GM19023 (cell line): ENCODE data around the gene RGL1.

Experiments
- ATAC-seq: cut with Tn5 transposase; IDR thresholded peaks from one replicate; pipeline ENCODE4 v1.9.1; 2021; ENCODE audit warnings: mild to moderate bottlenecking, moderate library complexity; ENCODE audit not compliant: unreplicated experiment

Gene RGL1

DNA sequence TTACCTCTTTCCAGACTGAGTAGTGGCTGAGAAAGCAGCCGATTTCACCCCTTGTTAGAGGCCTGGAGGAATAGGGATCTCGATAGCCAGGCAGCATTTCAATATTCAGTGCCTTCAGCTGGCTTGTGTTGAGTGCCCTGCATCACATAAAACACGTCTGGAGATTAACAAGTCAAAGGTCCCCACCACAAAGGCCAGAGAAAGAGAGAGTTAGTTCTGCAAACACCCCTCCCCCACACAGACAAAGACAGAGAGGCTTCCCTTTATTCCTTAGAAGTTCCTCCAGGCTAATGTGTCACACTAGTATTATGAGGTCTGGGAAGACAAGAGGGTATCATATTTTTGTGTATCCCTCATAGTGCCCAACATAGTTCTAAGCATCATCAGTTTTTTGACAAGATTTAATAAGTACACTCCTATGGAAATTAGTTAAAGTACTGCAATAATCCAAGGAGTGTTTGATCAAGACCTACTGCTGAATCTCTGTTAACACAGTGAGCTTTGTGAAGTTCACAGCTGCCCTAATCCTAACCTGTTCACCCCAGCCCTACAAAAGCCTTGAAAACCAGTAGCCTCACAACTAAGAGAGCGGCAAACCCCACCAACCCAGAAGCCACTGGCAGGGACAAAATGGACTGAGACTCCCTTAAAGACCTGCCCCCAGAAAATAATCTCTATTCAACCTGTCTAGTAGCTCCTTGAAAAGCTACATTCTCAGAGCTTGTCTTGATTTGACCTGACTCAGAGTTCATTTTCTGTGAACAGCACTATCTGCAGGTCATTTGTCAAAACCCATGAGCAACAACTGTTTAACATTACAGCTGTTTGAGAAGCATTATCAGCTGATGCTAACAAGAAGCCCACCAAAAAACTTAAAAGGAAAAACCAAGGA lies 140.8 kb downstream of the RGL1 start:
- ATAC-seq = no peak

DNA sequence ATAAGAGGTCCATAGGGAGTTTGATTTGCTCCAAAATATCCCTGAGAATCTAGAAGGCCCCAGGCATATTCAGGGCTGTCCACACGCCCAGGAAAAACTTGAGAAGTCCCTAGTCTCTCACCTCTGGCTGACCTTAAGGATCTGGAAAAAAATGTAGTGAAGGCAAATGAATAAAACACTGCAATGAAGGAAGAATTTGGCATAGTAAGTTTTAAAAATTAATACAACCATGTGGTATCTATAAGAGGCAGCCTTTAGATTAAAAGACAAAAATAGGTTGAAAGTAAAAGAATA lies 141.3 kb downstream of the RGL1 start:
- no peak for ATAC-seq

DNA sequence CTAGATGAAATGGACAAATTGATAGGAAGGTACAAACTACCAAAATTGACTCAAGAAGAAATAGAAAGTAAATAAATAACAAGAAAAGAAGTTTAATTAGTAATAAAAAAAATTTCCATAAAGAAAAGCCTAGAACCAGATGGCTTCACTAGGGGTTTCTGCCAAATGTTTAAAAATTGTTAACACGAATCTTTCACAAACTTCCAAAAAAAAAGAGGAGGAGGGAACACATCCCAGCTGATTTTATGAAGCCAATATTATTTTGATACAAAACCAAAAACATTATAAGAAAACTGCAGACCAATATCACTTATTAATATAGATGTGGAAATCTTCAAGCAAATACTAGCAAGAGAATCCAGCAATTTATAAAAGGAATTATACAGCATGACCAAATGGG lies 143.1 kb downstream of the RGL1 start:
- ATAC-seq = no peak

DNA sequence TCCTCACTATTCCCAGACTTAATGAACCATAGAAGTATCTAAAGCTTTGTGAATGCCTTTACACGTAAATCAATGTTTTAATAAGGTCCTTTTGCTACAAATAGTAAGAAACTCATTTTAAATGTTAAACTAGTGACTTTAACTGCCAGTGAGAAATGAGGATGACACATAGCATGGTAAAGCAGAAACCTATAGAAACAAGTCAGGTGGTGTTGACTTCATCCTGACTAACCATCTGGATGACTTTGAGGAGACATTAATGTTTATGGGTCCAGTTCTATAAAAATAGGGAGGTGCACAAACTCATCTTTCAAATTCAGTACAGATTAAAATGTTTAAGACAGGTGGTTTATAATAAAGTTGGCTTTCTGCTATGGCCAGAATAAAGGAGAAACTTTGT lies 147.2 kb downstream of the RGL1 start:
- no peak for ATAC-seq

DNA sequence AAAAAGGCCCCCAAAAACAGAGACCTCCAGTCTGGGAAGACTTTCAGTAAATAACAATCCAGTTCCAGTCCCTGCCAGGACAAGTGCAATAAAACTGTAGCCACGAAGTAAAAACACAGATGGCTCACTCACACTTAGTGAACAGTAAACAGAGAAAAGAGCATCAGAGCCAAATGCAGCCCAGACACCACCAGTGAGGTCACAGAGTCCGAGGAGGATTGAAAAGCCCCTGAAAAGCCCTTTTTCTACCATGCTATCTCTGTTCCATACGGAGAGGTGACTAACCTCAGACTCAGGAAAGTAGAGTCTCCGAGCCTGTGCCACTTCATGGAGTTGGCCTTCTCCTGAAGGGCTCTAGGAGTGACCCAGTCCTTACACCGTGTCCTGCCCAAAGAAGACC lies 148.1 kb downstream of the RGL1 start:
- no peak for ATAC-seq

DNA sequence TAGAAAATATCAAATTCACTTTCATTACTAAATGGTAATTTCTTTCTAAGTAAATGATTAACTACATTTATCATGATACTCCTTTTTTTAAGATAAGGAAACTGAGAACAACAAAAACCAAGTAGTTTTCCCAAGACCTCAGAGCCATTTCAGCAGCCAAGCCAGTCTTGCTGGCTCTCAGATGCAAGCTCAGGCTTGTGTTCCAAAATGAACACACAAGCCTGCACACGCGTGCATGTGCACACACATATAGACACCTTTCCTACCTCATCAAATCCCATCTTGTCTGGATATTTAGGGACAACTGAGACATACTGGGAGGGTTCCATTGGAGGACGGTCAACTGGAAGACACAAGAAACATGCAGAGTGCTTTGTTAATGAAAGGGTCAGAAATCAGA lies 149.6 kb downstream of the RGL1 start:
- no peak for ATAC-seq

DNA sequence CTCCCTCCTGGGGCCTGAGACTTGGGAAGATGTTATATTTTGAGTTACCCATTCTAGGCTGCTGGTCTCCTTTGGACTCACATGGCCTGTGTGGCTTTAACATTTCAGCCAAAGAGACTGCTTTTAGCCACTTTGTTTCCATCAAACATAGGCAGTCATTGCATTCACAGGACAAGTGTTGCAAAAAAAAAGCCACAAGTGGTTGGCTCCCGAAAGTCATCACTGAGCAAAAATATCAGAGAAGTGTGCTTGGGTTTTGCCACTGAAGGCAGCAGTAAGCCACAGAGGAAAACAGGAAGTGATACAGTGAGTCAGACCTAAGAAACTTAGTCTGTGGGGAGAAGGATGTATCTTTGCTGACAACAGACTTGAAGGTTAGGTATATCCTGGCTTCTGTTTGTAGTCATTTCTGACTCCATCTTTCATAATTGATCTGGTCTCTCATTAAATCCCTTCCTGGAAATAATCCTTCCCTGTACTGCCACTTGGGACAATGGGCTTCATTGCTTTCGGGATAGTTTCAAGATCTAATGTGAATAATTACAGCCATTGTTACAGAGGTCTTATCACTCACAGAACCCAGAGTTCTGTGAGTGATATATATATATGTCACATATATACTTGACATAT lies 151.8 kb downstream of the RGL1 start:
- ATAC-seq = peak; percentile 99

DNA sequence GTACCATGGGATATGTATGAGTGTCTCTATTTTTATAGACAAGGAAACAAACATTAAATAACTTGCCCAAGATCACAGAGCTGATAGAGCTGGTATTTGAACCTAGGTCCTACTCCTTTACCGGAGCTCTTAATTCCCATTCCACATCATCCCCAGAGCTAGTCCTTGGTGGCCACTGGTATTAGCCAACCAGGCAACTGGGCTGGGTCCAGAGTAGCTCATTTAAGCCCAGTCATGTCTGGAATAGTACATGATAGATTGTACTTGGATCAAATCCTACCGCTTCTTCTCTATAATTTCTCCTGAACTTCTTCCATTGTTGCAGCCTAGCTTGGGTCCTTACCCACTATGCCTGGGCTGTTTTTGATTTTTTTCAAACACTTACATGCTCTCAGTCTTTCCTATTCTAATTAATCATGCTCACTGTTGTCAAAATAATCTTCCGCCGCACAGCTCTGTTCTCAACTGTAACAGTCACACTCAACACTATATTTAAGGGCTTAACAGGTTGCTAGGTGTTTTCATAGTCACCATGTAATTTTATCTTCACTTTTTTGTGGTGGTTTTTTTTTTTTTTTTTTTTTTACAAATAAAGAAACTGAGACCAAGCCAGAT lies 152.4 kb downstream of the RGL1 start:
- no peak for ATAC-seq

DNA sequence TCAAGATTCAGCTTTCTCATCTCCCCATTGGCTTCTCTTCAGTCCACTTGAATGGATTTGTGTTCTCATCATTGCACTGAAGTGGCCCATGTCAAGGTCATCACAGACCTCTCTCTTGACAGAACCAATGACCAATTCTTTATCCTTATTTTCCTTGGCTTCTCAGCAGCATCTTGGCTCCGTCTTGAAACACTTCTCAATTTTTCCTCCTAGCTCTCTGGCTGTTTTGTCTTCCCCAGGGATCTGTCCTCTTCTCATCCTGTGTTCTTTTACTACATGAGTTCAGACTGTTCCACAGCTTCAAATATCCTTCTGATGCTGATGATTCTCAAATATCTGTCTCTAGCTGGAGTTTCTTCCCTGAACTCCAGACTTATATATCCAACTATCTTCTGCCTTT lies 154.0 kb downstream of the RGL1 start:
- ATAC-seq = no peak

DNA sequence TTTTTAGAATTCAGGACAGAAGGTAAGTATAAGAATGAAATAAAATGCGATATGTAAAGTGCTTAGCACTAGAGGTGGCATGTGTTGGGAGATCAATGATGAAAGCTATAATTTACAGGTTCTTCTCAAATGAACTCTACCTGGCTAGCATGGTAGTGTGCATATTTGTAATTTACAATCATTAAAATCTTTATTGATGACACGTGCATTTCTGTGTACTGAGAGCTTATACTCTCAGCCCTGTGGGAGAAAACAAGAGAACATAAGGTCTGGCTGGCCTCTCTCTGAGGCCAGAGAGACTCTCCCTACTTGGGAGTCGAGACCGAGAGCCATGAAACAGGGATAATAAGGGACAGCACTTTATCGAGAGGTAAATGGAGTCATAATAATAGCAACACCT lies 156.2 kb downstream of the RGL1 start:
- no peak for ATAC-seq

DNA sequence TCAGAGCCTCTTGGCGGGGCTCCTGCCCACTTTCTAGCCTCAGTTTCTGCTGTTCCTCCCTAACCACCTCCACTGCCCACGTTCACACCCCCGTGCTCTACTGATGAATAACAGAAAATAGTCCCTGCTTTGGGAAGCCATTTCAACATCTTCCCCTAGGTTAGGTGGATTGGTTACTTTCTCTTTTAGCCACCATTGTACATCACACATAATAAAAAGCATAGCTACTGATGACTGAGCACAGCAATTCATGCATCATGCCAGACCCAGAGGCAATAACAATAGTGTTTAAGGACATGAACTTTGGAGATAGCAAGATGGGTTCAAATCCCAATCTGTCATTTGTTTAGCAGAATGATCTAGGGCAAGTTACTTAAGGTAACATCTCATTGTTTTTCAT lies 158.0 kb downstream of the RGL1 start:
- ATAC-seq = no peak

DNA sequence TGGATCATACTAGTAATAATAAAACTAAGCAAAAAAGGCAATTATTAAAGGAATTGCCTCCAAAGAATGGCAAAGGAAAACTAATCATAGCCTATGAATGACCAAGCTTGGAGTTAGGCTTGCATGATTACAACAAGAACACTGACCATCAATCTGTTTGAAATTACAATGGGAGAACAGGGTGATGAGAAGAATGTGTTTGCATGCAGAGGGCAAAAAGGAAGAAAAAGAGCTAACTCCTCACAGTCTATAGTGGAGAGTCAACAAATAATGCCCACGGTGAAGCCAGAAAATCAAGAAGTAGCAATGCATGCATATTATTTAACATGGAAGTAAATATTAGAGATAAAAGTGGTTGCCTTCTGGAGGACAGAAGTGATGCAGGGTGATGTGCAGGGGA lies 160.8 kb downstream of the RGL1 start:
- no peak for ATAC-seq

DNA sequence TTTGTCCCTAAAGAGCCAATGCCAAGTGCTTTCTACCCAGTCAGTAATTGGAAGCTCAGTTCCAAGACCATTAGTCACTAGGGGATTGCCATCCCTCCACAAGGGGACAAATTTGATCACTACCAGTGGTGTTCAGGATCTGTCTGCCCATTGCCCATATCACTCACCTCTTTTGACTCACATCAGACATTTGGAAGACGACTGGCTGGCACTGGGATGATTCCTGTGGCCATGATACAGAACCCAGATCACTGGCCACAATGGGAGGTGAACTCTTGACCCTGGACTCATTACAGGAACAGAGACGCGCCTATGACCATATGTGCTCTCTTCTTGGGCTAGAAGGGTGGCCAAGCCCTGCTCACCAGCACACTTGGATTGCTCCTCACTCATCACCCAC lies 161.6 kb downstream of the RGL1 start:
- no peak for ATAC-seq

DNA sequence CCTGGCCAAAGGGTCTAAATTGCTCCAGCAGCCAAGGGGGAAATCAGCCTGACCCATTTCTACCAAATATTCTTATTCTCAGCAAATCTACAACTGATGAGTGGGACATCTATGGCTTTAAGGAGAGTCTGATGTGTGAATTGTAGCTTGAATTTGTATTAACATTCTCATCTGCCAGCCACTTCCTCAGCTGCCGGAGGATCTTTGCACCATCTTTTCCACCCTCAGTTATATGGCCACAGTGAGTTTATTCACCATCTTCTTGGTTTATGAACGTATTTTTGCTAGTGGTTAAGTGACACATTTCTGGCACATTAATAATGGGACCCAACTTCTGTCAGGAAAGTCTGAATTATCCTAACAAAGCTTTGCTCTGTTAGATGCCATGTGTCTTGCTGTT lies 163.0 kb downstream of the RGL1 start:
- no peak for ATAC-seq

DNA sequence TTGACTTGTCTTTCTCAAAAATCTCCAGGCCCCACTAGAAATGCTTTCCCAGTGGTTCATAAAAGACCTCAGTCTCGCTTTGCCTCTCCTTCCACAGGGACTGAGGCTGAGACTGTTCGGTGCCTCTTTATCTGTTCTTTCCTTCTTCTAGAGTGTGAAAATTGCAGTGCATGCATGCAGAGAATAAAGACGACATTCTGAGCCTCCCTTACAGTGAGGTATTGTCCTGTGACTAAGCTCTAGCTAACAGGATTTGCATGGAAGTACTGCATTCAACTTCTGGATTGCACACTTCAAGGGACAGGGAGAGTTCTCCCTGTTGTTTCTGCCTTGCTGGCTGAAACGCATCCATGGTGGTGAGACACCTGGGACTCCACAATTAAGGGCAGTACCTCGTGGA lies 163.5 kb downstream of the RGL1 start:
- no peak for ATAC-seq

DNA sequence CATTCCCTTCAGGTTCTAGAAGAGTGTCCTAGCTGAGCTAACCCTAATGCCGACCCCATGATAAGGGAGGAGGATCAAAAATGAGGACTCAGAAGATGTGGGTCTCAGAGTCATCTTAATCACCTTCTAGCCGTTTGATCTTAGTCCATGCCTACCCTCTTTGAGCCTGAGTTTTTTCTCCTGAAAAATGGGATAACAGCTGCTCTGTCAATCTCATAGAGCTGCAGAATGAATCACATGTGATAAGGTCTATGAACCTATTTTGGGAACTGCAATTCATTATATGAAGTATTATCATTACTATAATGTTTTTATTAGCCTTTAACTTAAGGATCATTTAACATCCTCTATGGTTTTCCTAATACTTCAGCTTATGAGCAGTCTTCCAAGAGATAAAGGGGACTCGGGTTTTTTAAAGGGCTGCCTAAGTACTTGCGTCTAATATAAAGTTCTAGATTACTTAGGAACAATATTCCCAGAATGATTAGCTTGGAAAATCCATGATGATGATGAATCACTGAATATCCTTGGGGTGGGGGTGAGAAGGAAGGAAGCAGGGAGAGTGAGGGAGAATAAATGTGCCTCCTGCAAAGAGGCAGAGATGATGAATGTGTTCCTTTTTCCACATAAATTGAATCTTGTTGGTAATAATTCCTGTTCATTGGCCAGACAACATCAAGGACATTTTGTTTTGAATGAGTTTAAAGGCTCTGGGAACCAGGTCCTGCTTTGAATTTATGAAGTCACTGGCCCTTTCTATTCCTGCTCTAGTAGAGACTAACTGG lies 165.8 kb downstream of the RGL1 start:
- no peak for ATAC-seq

DNA sequence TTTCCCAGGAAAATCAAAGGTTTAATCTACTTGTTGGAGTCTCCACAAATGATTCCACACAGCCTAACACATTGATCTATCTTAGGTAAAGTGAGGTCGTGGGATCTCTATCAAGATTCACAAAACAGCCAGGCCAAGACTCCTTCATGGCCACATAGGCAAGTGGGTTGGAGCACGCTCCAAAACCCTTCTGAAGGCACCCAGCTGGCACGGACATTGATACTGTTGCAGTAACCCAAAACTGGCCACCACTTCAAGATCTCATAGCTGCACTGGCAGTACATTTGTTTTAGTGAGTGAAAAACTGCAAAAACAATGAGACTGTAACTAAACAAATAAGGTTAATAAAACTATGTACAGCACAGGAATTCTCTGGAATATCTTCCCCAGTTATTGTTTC lies 170.7 kb downstream of the RGL1 start:
- no peak for ATAC-seq

DNA sequence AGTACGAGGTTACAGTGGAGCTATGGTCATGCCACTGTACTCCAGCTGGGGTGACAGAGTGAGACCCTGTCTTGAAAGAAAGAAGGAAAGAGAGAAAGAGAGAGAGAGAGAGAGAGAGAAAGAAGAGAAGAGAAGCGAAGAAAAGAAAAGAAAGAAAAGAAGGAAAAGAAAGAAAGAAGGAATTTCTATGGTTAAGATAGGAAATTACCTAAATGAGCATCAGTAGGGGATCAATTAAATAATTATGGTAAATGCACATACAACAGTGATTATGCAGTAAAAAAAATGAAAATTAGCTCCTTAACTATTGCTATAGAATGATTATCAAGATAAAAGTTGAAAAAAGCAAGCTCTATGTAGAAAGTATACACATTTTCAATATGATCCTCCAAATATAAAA lies 172.8 kb downstream of the RGL1 start:
- no peak for ATAC-seq
